GM19193 (cell line): Measurements from ENCODE around the gene CFAP157.

ENCODE experiments used
- POLR2A ChIP-seq: IDR thresholded peaks from 4 replicates; pipeline ENCODE4 v1.6.1; 2011; ENCODE audit not compliant: insufficient read depth, insufficient read length; ENCODE audit errors: extremely low read depth

The CFAP157 gene

DNA sequence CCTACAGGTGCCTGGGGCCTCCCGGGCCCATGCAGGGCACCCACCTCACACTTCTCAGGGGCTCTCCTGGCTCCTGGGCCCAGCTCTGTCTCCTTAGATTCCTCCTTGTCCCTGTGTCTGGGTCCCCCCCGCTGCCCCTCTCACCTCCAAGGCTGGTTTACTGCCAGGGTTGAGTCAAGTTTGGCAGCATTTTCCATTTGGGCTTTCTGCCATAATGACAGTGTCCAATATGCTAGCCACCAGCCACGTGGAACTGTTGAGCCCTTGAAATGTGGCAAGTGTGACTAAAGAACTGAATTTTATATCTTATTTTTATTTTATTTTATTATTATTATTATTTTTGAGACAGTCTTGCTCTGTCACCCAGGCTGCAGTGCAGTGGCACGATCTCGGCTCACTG, 11.0 kb downstream of the CFAP157 start:
- no peak for TF ChIP-seq POLR2A

DNA sequence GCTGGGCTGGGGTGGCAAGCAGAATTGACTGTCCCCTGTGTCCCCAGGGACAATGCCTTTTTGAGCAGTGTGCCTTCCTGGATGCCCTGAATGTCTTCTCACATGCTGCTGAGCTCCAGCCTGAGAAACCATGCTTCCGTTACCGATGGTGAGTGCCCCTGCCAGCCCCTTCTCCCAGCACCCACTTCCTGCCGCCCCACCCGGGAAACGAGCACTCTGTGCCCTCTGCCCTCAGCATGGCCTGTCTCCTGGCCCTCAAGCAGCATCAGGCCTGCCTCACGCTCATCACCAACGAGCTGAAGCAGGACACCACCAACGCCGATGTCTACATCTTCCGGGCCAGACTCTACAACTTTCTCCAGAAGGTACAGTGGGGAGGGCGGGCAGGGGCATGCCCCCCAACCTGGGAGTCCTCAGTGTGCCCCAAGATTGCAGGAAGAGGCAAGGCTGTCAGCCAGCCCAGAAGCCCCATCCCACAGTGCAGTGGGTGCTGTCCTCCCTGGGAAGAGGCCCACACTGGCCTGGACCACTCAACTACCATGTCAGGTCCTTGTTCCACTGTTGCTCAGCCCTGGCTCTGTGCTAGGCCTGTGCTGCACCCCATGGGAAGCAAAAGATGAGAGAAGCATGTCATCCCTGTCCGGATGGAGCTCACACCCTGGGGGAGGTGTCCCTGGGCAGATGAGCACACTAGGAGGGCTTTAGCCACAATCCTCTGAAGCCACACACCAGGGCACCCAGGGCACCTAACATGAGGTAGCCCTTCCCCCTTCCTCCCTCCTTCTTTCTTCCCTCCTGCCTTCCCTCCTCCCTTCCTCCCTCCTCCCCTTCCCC, 13.5 kb downstream of the CFAP157 start:
- no peak for TF ChIP-seq POLR2A

DNA sequence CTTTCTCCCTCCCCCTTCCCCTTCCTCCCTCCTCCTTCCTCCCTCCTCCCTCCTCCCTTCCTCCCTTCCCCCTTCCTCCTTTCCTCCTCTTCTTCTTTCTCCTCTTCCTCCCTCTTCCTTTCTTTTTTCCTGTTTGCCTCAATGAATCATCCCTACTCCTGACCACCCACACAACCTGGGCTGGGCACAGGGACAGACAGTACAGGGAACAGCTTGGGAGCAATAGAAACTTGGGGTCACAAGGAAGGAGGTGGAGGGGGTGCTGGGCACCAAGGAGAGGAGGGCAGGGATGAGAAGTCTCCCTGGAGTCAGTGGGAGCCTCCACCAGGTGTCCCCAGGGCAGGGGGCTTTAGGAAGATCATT, 14.1 kb downstream of the CFAP157 start:
- TF ChIP-seq POLR2A: no peak

DNA sequence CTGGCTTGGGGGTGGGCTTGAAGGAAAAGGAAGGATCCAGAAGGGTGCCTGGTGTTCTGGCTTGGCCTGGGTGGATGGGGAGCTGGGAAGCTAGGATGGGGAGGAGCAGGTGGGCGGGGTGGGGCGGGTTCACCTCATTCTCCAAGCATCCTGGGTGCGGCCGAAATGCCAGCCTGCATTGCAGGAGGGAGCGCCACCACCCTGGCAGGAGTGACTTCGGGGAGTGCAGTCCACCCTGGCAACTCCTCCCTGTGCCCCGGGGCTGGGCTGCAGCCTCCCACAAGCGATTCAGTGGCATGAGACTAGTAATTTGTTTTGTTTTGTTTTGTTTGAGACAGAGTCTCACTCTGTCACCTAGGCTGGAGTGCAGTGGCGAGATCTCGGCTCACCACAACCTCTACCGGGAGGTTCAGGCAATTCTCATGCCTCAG, 14.6 kb downstream of the CFAP157 start:
- no peak for TF ChIP-seq POLR2A

DNA sequence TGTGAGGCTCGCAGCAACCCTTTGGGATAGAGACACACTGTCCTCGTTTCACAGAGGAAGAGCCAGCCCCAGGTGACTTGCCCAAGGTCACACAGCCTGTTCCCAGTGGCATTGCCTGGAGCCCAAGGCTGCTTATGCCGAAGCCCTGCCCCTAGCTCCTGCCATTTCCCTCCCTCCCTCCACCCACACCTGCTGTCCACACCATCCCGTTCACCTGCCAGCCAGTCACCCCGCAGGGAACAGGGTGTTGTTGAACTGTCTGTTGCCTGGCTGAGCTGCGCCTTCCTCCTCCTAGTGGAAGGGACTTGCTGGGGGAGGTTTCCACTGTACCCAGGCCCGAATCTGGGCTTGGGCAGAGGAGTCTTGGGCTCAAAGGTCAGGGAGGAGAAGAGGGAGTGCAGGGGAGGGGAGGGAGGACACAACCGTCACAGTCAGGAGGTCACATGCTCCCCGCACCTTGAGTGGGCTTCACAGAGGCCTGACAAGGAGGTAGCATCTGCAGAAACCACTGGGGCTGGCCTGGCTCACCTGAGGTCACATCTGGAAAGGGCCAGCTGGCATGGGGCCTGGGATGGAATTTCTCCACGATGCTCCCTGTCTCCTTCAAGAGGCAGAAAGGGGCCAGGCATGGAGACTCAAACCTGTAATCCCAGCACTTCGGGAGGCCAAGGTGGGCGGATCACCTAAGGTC, 15.4 kb downstream of the CFAP157 start:
- TF ChIP-seq POLR2A: no peak

DNA sequence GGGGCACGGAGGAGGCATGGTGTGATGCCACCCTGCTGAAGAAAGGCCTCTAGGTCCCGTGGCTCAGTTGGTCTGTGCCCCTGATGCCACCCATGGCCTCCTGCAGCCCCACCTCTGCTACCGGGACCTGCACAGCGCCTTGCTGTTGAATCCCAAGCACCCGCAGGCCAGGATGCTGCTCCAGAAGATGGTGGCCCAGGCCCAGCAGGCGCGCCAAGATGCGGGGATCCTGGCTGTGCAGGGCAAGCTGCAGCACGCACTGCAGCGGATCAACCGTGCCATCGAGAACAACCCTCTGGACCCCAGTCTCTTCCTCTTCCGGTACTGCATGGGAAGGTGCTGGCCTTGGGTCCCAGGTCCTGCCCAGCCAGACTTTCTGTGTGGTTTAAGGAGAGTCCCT, 16.2 kb downstream of the CFAP157 start:
- TF ChIP-seq POLR2A: no peak

DNA sequence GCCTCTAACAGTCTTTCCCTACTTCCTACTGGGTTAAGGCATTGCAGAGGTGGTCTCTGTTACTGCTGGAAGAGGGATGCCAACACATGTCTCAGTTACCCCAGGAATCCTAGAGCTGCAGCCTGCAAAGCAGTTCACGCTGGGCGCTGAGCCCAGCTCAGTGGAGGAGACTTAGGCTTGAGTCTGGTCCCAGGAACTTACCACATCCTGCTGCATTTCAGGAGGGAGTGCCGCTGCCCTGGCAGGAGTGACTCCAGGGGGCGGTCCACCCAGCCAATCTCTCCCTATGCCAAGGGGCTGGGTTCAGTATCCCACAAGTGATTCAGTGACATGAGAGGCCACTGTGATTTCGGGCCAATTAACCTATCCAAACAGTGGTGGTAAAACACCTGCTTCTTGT, 16.7 kb downstream of the CFAP157 start:
- TF ChIP-seq POLR2A: no peak

DNA sequence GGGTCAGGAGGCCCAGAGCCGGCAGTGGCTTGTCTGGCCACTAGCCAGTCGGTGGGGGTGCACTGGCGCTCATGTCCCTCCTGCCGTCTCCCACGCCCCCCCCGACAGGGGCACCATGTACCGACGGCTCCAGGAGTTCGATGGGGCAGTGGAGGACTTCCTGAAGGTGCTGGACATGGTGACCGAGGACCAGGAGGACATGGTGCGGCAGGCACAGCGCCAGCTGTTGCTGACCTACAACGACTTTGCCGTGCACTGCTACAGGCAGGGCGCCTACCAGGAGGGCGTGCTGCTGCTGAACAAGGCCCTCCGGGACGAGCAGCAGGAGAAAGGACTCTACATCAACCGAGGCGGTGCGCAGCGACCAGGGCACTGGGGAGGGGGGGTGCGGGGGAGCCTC, 17.2 kb downstream of the CFAP157 start:
- no peak for TF ChIP-seq POLR2A

DNA sequence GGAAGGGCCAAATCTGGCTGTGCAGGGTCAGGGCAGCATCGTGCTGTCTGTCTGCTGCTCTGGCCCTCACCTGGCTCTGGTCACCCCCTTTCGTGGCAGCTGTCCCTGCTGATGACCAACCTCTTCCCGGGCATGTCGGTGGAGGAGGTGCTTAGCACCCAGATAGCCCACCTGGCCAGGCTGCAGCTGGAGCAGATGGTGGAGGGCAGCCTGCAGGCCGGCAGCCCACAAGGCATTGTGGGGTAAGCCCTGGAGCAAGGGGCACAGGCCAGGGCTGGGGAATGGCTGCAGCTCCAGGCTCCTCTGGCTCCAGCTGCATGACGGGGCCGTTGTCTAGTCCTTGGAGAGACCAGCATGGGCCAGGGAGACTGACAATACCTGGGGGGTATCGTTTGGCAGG, 20.1 kb downstream of the CFAP157 start:
- no peak for TF ChIP-seq POLR2A

DNA sequence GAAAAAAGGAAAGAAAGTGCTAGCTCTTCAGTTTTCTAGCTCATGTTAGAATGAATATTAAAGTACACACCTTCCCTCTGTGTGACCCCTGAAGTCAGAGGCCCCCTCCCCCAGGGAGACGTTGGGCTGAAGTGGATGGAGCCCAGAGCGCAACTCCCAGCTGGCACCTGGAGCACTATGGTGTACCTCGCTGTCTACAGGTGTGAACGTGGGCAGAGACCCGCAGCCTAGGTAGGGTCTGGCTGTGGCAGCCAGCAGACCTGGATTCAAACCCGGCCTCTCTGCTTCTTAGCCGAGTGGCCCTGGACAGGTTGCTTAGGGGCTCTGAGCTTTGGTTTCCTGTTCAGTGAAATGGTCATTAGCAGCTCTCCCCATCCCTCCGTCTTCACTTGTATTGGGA, 22.0 kb downstream of the CFAP157 start:
- TF ChIP-seq POLR2A: no peak

DNA sequence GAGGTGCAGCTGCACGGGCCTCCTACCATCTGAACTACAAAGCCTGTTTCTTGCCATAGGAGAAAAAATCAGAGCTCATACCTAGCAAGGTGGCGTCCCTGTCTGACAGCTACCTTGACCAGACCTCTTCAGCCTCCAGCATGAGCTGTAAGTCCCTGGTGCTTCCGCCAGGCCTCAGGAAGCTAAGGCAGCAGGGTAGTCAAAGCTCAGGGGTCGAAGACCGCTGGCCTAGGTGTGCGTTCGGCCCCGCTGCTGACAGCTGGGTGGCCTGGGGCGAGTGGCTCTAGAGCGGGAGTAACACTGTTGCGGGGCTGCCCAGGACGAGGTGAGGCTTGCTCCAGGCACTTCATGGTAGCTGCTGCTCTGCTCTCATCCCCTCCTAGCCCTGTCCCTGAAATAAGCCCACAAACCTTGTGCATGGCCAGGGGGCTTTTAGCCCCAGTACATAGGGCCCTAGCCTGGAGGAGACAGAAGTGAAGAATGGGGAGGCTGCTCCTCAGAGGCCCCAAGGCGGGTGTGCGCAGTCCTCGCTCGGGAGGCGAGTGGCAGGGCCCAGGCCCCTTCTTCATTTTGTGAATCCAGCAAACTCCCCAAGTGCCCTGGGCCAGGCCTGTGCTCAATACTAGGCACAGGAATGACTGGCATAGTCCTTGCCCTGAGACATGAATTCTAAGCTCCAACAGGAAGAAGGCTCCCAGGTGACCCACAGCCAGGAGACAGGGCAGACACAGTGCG, 22.9 kb downstream of the CFAP157 start:
- TF ChIP-seq POLR2A: no peak

DNA sequence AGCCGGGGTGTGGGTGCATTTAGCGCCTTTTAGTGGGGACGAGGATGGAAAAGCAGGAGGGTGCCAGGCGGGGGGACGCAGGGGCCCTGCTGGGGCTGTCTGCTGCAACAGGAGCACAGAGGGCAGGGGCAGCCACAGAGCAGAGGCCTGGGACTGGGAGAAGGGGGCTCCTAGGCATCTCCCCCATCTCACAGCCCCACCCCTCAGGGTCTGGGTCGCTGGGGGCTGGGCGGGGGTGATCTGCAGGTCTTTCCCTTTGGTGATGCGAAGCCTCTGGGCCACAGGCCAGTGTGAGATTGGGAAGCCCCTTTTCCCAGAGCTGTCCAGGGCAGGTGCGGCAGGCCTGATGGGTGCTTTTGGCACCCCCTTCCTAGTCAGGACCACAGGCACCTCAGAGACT, 23.5 kb downstream of the CFAP157 start:
- no peak for TF ChIP-seq POLR2A

DNA sequence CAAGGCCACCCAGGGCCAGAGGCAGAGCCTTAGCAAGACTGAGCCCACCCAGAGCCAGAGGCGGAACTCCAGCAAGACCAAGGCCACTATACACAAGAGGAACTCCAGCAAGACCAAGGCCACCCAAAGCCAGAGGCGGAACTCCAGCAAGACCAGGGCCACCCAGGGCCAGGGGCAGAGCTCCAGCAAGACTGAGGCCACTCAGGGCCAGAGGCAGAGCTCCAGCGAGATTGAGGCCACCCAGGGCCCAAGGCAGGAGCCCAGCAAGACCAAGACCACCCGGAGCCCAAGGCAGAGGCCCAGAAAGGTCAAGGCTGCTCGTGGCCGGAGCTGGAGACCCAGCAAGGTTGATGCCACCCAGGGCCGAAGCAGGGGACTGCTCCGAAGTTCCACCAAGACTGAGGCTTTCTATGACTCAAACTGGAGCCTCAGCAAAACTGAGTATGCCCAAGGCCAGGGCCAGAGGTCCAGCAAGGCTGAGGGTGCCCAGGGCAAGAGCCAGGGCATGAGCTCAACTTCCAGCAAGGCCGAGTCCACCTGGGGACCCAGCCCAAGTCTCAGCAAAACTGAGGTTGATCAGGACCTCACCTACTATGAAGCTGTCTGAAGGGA, 24.1 kb downstream of the CFAP157 start:
- TF ChIP-seq POLR2A: no peak

DNA sequence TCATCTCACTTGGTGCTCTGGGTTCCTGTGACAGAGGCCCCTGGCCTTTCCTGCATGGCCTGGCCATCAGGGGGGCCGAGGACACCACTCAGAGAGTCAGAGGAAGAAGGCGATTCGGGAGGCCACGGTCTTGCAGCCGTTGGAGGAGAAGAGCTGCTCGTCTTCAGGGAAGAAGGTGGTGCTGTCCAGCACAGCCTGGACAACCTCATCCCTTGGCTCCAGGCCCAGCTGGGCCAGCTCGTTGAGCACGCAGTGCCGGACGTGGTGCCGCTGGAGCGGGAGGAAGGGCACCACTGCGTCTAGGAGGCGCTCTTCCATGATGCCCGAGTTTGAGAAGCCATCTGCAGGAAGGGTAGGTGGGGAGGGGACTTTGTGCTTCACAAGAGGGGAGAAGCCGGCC, 25.1 kb downstream of the CFAP157 start:
- no peak for TF ChIP-seq POLR2A

DNA sequence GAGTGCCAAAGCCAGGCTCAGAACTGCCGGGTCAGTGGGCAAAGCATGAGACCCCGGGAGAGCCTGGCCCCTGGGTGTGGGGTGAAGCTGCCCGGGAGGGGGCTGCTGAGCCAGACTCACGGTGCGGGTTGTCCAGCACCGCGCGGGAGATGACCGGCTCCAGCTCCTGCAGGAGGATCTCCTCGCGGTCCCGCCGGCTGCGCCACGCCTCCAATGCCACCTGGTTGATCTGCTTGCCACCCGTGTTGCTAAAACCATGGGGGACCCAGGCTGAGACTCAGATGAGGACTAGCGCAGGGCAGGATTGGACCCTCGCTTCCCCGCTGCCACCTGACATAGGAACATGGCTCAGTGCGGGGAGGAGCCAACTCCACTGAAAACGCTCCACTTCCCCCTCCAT, 25.7 kb downstream of the CFAP157 start:
- TF ChIP-seq POLR2A: no peak
